Left hindlimb (tissue), 1 donor: ENCODE results near the gene DNM1L.
A peak's percentile ranks its signal among the peaks of the same experiment; 100 is the strongest.
"Not testable (repeated sequence)": the region's sequence is repeated elsewhere in the genome, so short reads cannot be mapped to it uniquely, and the experiment has no call there.

Experiments
- DNase-seq: peaks from one replicate; pipeline ENCODE4 v3.0.0-alpha.2; 2018

DNM1L gene

DNA sequence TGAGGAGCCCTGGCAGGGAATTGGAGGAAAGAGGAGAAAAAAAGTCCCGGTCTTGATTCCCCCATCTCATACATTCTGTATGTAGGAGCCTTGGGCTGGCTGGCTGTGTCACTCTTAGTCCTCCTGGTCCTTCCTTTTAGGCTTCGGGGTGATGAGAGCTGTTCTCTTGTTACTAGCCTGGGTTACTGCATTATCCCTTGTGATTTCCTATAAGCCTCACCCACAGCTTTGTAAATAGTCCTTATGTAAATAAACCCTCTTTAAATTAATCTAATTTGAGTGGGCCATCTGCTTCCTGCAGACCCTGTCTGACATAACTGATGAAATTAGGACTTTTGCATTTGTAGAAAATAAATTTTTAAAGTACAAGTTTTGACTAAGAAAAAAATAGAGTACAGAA lies 19.2 kb downstream of the DNM1L start:
- no peak for DNase-seq

DNA sequence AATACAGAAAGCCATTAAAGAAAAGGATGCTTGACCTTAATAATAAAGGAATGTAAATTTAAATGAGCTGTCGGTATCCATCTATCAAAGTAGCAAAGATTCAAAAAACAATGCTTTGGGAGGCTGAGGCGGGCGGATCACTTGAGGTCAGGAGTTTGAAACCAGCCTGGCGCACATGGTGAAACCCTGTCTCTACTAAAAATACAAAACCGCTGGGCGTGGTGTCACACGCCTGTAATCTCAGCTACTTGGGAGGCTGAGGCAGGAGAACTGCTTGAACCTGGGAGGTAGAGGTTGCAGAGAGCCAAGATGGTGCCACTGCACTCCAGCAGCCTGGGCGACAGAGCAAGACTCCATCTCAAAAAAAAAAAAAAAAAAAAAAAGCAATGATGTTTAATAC lies 20.3 kb downstream of the DNM1L start:
- not testable (repeated sequence) for DNase-seq

DNA sequence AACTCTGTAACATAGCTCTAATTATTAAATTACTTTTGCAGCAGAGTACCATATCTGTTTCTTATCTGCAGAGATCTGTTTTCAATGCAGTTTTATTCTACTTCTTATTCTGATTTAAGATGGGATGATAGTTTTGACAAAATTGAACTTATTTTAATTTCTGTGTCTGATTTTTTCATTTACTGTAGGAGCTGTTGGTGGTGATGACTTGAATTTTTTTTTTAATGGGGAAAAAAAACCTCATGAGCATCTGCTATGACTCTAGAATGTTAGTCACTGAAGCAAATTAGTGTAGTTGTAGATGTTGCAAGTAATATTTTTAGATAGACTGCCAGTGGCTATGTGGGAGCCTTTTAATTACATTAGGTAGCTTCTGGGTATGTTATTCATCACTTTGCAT lies 23.4 kb downstream of the DNM1L start:
- DNase-seq: no peak

DNA sequence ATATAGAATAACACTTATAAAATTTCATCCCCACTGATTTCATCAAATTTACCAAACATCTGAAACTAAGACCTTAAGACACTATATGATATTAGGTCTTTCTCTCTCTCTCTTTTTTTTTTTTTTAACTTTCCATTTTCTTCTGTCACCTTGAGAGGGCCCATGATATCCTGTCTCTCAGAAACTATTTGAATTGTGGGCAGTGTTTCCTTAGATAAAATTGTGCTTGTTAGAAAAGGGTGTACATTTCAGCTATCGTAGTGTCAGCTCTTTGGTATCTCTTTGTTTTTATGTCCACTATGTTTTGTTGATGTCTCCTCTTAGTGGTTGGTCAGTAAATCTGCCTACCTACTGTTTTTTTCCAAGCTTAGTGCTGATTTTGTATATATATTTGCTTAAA lies 23.8 kb downstream of the DNM1L start:
- no peak for DNase-seq

DNA sequence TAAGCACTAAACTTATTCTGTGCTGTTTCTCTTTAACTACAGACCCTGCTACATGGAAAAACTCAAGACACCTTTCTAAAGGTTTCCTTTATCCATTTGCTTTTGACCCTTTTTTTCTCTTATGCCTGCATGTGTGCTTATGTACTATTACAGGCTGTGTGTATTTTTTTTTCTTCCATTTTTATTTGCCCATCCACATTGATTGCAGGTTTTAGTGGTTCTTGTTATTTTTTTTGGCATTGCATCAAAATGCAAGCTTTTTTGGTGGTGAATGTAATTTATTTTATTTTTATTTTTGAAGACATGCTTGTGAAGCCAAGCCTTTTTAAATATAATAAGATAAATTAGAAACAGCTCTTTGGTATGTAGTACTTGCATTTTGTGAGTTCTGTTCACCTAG lies 26.7 kb downstream of the DNM1L start:
- no peak for DNase-seq

DNA sequence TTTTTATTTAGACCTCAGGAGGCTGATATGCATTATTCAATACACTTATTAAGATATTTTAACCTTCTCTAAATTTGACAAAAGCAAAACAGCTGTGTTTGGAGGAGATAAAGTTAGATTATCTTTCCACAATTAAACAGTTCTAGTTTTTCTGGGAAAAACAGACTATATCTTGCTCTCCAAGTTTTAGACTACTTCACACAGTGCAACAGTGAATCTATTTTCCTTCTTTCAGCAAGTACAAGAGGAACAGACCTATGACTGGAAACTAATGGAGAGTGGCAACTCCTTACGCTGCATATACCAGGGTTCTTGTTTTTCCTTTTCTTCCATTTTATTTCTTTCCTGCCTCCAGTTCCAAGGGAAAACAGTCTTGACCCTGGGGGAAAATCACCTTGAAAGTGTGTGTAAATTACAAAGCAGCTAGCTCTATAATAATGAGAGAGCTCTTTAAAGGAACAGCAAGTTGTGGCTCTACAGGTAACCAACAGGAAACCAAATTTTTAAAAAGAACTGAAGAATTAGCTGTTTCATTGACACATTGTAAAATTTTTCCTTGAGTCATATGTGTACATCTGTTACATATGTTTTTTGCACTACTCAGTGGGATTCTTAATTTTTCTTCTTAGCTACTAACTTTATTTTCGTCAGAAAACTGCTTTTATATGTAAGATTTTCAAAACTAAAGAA lies 27.4 kb downstream of the DNM1L start:
- DNase-seq: no peak

DNA sequence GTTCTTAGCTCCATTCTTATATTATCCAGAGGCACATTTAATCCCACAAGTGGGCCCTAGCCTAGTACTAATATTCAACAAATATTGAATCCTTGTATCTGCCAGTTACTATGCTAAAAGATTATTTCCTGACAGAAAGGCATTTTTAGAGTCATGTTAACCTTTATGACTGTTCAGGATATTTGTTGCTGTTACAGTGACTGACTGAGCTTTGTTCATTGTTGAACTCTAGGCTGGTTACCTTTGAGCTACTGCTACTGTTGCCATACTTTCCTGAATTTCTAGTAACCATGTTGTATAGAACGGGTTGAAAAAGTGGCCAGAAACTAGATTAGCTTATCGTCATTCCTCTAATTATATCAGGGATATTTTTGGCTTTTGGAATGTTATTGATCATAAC lies 29.8 kb downstream of the DNM1L start:
- DNase-seq: no peak

DNA sequence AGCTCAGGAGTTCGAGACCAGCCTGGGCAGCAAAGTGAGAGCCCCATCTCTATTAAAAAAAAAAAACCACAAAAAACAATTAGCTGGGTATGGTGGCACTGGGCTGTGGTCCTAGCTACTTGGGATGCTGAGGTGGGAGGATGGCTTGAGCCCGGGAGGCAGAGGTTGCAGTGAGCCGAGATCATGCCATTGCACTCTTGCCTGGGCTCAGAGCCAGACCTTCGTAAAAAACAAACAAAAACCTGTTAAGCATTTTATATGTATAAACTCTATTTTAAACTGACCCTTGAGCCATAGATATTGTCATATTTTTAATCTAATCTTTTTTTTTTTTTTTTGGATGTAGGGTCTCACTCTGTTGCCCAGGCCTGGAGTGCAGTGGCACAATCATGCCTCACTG lies 35.7 kb downstream of the DNM1L start:
- no peak for DNase-seq

DNA sequence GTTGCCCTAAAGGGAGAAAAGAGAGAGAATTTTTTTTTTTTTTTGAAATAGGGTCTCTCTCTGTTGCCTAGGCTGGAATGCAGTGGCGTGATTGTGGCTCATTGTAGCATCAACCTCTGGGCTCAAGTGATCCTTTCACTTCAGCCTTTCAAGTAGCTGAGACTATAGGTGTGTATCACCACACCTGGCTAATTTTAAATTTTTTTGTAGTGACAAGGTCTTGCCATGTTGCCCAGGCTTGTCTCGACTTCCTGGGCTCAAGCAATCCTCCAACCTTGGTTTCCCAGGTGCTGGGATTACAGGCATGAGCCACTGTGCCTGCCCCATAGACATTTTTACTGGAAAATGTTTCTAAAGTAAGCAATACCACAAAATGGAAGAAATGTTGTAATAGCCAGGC lies 39.8 kb downstream of the DNM1L start:
- no peak for DNase-seq

DNA sequence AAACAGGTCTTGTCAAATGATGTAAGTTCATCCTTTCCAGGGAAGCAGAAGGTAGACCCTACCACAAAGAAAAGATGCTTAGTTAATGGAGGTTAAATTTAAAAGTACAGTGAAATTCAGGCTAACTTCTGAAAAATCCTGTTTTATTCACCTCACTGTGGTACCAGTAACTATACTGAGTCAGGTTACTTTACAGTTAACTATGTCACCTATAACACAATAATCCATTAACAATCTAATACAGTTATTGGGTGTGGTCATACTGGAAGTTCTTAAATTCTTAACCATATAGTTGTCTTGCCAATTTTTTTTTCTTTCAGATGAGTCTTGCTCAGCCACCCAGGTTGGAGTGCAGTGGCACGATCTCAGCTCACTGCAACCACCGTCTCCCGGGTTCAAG lies 46.2 kb downstream of the DNM1L start:
- DNase-seq: not testable (repeated sequence)

DNA sequence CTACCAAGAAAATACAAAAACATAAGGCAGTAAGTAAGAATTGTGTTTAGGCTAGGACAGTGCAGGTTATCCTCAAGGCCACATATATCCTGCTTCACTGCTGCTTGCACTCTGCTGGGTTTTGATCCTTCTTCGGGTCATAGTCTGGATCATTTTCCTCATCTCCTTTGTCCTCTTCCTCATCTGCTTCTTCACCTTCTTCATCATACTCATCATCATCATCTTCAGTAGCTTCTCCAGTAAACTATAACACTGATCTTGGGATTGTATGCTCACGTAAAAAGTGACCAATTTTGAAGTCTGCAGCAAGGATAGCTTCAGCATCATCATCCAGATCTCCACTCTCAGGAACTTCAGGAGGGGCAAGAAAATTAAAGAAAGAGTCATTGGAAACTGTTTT lies 47.2 kb downstream of the DNM1L start:
- no peak for DNase-seq

DNA sequence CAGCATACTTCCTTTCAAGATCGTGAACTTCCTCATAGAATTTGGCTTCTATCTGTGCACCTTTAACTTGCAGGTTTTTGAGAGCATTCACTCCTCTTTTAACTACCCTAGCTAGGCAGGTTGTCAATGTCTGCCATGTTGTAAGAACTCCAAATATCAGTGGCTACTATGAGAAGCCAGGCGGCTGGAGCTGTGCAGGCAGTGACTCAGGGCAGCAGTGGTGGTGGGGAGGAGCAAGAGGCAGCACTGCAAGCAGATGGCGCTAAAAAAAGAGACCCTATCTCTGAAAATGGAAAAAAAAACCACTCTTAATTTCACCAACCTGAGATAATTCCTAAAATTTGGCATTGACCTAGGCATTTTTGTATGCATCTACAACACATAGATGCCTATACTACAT lies 48.1 kb downstream of the DNM1L start:
- DNase-seq: no peak

DNA sequence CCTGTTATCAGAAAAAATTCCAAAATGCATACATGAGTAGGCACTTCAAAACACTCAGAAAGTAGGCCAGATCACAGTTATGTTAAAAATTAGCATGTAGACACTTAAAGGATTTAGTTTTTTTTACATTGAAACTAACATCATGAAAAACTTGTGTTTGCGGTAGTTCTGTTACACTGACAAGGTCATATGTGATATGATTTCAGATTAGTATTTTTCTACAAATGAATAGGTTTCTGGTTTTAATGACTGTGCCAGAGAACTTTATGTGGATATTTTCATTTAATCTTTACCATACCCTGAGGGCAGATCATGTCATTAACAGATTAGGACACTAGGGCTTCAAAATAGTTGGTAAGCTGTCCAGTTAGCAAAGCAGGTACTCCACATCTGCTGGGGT lies 55.9 kb downstream of the DNM1L start:
- no peak for DNase-seq

DNA sequence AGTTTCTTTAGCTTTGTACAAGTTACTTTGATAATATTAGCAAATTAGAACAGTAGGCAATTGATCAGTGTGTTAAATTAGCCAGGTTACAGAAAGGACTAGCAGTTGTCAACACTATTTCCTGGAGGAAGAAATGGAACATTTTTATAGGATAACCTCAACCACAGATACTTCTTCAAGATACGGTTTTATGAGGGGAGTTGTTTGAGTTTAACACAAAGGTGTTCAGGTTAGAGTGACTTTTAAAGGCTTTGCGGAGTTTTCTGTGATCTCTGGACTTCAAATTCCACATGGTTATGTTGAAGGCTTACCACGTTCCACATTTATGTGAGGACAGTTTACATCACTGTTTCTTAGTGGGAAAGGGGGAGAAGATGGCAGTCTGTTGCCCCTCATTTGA lies 57.3 kb downstream of the DNM1L start:
- DNase-seq: no peak

DNA sequence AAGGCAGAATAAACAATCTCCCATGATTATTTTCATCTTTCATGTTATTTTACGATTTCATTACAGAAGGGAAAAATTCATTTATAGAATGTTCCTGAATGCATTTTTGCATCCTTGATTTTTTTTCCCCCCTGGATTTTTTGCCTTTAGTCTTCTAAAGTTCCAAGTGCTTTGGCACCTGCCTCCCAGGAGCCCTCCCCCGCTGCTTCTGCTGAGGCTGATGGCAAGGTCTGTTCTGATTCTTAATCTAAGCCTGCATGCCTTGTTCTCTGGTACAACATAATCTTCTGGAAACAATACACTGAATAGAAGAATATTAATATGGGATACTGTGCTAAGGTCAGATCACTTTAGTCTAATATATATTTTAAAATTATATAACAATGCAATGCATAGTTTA lies 58.6 kb downstream of the DNM1L start:
- no peak for DNase-seq

DNA sequence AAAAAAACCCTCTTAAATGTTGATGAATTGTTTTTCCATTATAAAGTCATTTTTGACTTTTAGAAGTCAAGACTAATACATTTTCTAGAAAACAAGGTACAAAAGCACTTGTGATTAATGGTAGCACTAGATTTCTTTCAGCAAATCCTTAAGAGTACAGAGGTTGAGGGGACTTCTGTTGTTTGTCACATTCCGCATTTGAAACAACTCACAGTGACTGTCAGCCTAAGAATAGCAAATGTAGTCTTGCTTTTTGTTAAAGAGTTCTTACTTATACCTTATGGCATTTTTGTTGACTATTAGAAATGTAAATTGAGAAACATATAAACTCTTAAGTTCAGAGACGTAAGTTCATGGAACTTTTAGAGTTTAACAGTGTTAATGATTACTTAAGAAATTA lies 60.2 kb downstream of the DNM1L start:
- DNase-seq: no peak

DNA sequence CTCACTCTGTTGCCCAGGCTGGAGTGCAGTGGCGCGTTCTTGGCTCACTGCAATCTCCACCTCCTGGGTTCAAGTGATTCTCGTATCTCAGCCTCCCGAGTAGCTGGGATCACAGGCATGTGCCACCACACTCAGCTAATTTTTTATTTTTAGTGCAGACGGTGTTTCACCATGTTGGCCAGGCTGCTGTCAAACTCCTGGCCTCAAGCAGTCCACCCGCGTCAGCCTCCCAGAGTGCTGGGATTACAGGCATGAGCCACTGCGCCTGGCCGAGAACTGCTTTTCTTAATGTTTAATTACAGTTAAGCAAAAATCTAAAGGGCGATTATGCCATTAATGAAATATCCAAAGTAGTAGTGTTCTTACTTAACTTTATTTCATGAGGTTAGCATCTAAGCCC lies 63.0 kb downstream of the DNM1L start:
- no peak for DNase-seq

DNA sequence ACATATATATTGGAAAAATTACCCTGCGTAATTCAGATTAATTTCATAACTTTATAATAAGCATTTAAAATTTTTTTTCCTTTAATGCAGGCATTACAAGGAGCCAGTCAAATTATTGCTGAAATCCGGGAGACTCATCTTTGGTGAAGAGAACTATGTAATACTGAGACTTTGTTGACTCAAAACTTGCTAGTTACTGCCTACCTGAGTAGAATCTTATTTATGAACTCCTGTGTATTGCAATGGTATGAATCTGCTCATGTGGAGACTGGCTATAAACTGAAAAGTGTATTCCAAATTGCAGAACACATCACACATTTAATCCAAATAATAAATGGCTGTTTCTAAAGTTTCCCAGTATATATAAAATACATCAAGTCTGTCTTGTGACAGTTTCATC lies 64.2 kb downstream of the DNM1L start:
- no peak for DNase-seq

DNA sequence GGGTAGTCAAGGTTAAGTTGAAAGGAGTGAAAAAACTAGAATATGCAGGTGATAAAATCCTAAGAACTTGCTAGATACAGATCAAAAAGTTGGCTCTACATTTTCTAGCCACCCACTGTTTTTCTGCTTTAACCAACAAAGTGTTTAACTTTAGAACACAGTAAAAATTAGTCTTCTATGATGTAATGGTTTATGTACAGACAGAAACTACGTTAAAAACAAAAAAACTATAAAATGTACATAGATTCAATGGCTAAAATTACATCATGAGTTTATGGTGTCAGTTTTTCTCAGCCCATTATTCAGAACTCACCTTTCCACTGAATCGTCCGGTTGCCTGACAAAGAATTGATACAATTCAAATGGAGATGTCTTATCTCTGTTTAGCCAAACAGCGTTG lies 74.5 kb downstream of the DNM1L start:
- DNase-seq: no peak

DNA sequence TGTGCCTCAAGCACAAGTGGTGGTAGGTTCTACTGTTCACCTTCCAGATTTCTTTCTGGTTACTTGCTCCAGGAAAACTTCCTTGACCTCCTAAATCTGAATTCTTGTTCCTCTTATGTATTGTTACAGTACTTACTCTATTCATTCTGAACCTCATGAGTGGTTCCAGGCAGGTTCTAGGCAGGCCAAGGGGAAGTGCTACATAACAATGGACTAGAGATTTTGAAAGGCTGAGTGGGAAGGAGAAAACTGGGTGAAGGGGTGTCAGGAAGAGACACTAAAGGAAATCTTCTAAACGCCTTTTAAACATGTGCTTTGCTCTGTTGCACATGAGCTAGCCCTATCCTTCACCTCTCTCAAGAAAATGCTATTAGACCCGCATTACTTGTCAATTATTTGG lies 75.0 kb downstream of the DNM1L start:
- DNase-seq: no peak

DNA sequence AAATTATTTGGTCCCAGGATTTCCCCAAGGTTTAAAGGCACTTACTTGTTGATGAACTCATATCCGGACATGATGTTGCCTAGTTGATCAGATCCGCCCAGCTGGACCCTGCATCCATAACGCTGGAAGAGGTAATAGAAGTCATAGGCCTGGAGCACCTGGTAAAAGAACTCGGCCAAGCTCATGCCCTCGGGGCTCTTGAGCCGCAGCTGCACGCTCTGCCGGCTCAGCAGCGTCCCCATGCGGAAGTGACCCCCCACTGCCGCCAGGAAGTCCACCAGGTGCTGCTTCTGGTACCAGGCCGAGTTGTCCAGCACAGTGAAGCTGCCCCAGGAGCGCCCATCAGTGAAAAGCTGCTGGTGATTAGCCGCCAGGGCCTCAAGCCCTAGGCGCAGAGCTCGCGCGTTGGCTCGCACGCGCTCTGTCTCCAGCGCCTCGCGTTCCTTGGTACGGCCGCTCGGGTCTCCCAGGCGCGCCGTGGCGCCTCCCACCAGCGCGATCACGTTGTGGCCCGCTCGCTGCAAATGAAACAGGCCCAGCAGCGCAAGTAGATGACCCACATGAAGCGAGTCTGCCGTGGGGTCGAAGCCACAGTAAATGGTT lies 76.1 kb downstream of the DNM1L start:
- DNase-seq: peak; percentile 76

DNA sequence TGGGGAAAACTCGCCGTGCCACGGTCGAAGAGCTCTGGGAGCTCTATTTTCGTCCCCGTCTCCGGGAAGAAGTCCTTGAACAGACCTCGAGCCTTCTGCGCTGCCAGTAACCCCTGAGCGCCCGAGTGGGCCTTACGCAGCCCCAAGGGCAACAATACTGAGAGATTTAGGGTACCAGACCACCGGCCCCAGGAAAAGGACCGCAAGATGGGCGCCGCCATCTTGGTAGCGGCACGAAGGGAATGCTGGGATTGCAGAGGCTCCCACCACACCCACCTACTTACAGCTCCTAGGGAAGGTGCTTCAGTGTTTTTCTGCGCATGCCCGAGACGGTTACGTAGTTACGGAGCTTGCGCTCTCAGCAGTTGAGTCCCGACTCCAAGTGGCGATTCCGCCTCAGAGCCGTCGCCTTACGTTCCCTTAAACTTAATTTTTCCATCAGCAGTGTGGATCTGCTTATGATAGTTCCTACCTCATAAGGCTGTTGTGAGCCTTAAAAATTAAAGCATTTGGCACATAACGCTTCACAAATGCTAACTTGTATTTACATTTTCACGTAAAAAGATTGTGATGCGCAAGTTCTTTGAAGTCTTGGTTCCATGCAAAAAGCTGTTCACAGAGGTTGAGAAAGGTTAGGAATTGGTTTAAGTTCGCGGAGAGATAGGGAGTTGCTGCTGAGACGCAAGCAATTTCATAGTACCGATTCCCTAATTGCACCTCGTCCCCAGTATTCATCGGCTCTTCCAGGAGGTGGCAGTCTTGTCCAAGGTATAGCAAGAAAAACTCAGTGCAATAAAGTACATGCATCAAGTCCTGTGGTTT lies 76.8 kb downstream of the DNM1L start, which contains the start of gene YARS2:
TSS of gene YARS2 (minus strand) at position 244 of the 822 bp plus-strand sequence. CDS start at position 221, 23 bp downstream.
- peak; percentile 95 for DNase-seq

DNA sequence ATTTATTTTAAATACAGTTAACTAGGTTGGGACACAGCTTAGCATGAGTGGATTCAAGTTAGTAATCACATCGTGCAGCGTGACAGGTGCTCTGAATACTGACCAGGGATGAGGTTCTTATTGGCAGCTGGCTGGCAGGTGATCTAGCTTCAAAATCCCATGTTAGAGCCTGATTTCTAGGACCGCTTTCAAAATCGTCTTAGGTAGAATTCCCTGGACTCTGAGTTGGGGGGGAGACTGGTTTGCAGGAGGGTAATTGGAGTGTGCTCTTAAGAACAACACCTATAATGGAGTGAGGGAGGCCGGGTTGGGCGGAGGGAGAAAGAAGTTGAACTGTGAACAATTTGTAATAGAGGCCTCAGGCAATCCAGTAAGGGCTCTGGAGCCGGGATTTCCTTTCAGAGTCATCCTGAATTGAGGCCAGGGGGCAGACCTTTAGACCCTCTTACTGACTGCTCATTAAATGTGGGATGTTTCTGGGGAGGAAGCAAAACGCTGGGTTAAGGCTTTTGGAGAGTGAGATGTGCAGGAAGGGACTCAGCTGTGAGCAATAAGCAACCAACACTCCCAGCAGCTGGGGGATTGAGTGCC lies 77.5 kb downstream of the DNM1L start:
- DNase-seq: no peak

DNA sequence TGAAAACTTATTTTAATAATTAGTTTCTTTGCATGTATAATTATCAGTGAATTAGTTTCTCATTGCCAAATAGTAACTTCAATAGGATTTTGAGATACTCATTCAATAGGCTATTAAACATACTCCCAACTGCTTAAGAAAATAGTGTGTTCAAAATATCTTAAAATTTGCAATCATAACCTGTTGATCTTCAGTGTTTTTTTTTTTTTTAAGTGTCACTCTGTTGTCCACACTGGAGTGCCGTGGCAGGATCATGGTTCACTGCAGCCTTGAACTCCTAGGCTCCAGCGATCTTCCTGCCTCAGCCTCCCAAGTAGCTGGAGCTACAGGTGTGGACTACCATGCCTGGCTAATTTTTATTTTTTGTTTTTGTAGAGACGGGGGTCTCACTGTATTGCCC lies 78.1 kb downstream of the DNM1L start:
- DNase-seq: no peak
